Adrenal gland (tissue), 12 donors: Measurements from ENCODE around the gene HORMAD2. TPM values are rescaled to one million over a fixed set of nuclear protein-coding genes. Genes with fewer than 3 reads are reported as not detected.

ENCODE experiments used
- DNase-seq, 7 donors: peaks; one replicate each; pipeline ENCODE4 v3.0.0-alpha.2; 2019 to 2020
- H3K27ac ChIP-seq, 5 donors: fragments of 200-600 bp; sonication (generic) in 4 of 5; 1 replicate in 3 of 5; 2 replicates in 2 of 5; pipeline versions ENCODE4 v1.5.1 to v1.8.0; 2016 to 2020; ENCODE audit warnings: mild to moderate bottlenecking in 1 of 5
- H3K27me3 ChIP-seq: fragments of 200-600 bp; 2 replicates; pipeline ENCODE4 v1.8.0; 2021
- H3K36me3 ChIP-seq, 2 donors: fragments of 200-600 bp; replicated peaks in 1 of 2; 1 replicate in 1 of 2; 2 replicates in 1 of 2; pipeline versions ENCODE4 v1.5.1 to v1.8.0; 2018 to 2022
- H3K4me1 ChIP-seq, 2 donors: fragments of 200-600 bp; replicated peaks in 1 of 2; 1 replicate in 1 of 2; 2 replicates in 1 of 2; pipeline versions ENCODE4 v1.5.1 to v1.8.0; 2018 to 2021
- H3K4me3 ChIP-seq, 4 donors: fragments of 200-600 bp; sonication (generic) in 3 of 4; one replicate each; pipeline ENCODE4 v1.5.1; 2016 to 2018
- H3K9me3 ChIP-seq, 3 donors: fragments of 200-600 bp; sonication (generic) in 1 of 3; replicated peaks in 1 of 3; 1 replicate in 2 of 3; 2 replicates in 1 of 3; pipeline versions ENCODE4 v1.5.1 to v1.8.0; 2016 to 2021
- POLR2A ChIP-seq, 2 donors: fragments of 450-650 bp; IDR thresholded peaks; one replicate each; pipeline ENCODE4 v1.6.1; 2017; ENCODE audit warnings: antibody characterized with exemption in 2 of 2, mild to moderate bottlenecking in 2 of 2, moderate library complexity in 1 of 2
- WGBS, 4 donors: extraction: QIAGEN DNeasy Blood & Tissue Kit in 2 of 4; methylation state at CpG; one replicate each; pipeline versions ENCODE4 v1.1.5 to v1.1.7; 2013 to 2017; 5-methylcytosine and 5-hydroxymethylcytosine counted together
- intact Hi-C, 2 donors: fragments of 100-400 bp; cut with DNase I; formaldehyde crosslinking; loops; one replicate each; pipeline versions ENCODE4 v1.14.1 to v1.15.0; 2022 to 2023
- polyA plus RNA-seq, 3 donors: library from polyadenylated mRNA; stranded (reverse); fragments of 200-250 nt in 2 of 3; fragments of 350-450 nt in 1 of 3; fragmentation: Illumina TruSeq in 1 of 3; extraction: RNeasy Lipid Tissue Mini Kit (QIAGEN cat#74804) in 1 of 3; gene quantifications; one replicate each; pipeline ENCODE4 v1.2.3, GENCODE V29; 2013 to 2014
- total RNA-seq, 9 donors: library from RNA; depleted of rRNA in 4 of 9; stranded (reverse); fragments of >200 nt in 4 of 9; fragments of 120-200 nt in 1 of 9; fragmentation: NEBNext Ultra II Directional in 1 of 9; extraction: Animal tissue kit (Norgen Biotek cat#: 25700) in 1 of 9; gene quantifications; one replicate each; pipeline versions ENCODE4 v1.1.0 to v1.2.4, GENCODE V29; 2013 to 2023
- TF ChIP-seq, protein P1 (sequence below), 6 experiments: fragments of 450-650 bp in 4 of 6; fragments of 200-600 bp in 2 of 6; sonication (generic) in 1 of 6; IDR thresholded peaks; 1 replicate in 5 of 6; 2 replicates in 1 of 6; pipeline versions ENCODE4 v1.5.1 to v1.8.0; 2016 to 2021; ENCODE audit warnings: antibody characterized with exemption in 6 of 6, mild to moderate bottlenecking in 2 of 6, moderate library complexity in 1 of 6
- donor health status: healthy with polysubstance abuse.
- donor health status: Bipolar disorder and iron deficiency.
- donor health status: DM: yes; HTN: yes; CAD: no.
- donor health status: DM: no; HTN: no; CAD: no.
- donor health status: DM: no; HTN: no; CAD: no.
- donor health status: DM: yes; HTN: yes; CAD: no.

The HORMAD2 gene
- total and polyA plus RNA-seq, 12 donors, result not detected

DNA sequence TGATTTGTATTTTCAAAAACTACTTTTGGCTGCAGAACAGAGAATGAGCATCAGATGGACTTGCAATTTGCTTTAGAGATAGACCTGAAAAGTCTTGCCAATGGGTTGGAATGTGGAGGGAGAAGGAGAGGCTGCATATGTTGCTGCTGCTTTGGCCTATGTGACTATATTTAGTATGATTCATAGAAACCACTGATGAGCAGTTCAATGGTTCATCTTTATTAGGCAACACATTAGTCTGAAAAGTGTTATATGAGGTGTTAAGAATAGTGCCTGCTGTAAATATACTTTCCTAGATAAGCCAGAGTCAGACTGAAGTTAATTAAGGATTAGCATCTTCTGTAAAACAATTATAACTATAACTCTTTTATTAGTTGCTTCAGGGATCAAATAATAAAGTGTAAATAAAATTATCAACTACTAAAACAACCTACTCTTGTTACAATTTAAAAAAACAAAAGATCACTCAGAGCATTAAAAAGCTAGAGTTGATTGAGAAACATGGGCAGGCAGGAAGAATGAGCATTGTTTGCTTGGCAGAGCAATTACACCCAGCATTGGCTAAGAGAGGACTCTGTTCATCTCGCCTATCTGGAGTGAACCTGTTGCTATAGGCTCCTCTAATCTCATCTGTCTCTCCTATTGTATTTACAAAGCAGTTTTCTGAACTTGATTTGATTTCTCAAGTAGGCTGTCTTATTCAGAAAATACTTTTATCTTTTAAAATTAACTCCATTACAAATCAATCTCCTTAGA, 36.3 kb downstream of the HORMAD2 start:
- TF ChIP-seq, protein P1, sequence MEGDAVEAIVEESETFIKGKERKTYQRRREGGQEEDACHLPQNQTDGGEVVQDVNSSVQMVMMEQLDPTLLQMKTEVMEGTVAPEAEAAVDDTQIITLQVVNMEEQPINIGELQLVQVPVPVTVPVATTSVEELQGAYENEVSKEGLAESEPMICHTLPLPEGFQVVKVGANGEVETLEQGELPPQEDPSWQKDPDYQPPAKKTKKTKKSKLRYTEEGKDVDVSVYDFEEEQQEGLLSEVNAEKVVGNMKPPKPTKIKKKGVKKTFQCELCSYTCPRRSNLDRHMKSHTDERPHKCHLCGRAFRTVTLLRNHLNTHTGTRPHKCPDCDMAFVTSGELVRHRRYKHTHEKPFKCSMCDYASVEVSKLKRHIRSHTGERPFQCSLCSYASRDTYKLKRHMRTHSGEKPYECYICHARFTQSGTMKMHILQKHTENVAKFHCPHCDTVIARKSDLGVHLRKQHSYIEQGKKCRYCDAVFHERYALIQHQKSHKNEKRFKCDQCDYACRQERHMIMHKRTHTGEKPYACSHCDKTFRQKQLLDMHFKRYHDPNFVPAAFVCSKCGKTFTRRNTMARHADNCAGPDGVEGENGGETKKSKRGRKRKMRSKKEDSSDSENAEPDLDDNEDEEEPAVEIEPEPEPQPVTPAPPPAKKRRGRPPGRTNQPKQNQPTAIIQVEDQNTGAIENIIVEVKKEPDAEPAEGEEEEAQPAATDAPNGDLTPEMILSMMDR (IDR thresholded peaks at IDR 0.05), result no peak
- Histone ChIP-seq H3K4me1 (no peaks in the 10 kb centered on the region), H3K36me3 (no peaks in the 10 kb centered on the region), H3K9me3 (no peaks in the 10 kb centered on the region), H3K27ac (no peak overlapping the region), H3K4me3 (no peak overlapping the region), H3K27me3 (peaks cover 11% of the 10 kb centered on the region)
- WGBS, 4 donors, result 83 to 95% (median 90%) methylated on average over 1 of the region's 1 CpG
- DNase-seq, result no peak
- intact Hi-C loops, result no loop called here

DNA sequence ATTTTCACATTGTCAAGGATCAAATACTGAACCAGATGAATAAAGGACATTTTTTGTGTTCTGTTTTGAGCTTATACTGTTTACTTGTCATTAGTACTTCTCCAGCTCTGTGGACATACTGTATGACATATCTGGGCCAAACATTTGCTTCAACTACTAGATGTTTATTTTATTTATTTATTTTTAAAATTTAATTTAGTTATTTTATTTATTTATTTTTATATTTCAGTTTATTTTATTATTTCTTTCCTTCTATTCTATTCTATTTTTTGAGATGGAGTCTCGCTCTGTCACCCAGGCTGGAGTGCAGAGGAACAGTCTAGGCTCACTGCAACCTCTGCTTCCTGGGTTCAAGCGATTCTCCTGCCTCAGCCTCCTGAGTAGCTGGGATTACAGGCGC, 37.0 kb downstream of the HORMAD2 start:
- H3K9me3 ChIP-seq, result no peaks in the 10 kb centered on the region
- H3K27ac ChIP-seq, result no peak overlapping the region
- no peaks in the 10 kb centered on the region for H3K36me3 ChIP-seq
- DNase-seq, result no peak
- no peak overlapping the region for H3K4me3 ChIP-seq
- WGBS, 4 donors, result 93 to 100% (median 95%) methylated on average over 3 of the region's 3 CpGs
- intact Hi-C loops, result no loop called here
- no peaks in the 10 kb centered on the region for H3K4me1 ChIP-seq
- peaks cover 11% of the 10 kb centered on the region for H3K27me3 ChIP-seq
- TF ChIP-seq, protein P1 (IDR thresholded peaks at IDR 0.05), result no peak
- no peak for TF ChIP-seq POLR2A (IDR thresholded peaks at IDR 0.05)

DNA sequence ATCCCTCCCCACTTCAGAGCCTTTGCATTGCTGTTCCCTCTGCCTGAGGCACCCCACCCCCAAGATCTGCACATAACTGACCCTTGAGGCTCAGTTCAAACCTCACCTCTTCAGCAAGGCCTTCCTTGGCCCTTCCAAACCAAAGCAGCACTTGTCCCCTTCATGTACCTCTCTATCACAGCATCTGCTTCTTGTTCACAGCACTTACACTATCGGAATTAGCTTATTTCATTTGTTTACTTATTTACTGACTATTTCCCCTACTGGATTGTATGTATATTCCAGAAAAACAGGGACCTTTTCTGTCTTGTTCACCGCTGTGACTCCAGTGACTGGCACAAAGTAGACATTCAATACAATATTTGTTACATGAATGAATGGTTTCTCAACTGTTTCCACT, 38.0 kb downstream of the HORMAD2 start:
- Histone ChIP-seq H3K4me3 (no peak overlapping the region), H3K27ac (no peak overlapping the region), H3K36me3 (no peaks in the 10 kb centered on the region), H3K9me3 (no peaks in the 10 kb centered on the region), H3K4me1 (no peaks in the 10 kb centered on the region), H3K27me3 (peaks cover 11% of the 10 kb centered on the region)
- TF ChIP-seq, protein P1 (IDR thresholded peaks at IDR 0.05), result no peak
- TF ChIP-seq POLR2A (IDR thresholded peaks at IDR 0.05), result no peak
- DNase-seq, result no peak
- intact Hi-C loops, result no loop called here
- WGBS, 4 donors, result 90 to 98% (median 94%) methylated on average over 2 of the region's 2 CpGs

DNA sequence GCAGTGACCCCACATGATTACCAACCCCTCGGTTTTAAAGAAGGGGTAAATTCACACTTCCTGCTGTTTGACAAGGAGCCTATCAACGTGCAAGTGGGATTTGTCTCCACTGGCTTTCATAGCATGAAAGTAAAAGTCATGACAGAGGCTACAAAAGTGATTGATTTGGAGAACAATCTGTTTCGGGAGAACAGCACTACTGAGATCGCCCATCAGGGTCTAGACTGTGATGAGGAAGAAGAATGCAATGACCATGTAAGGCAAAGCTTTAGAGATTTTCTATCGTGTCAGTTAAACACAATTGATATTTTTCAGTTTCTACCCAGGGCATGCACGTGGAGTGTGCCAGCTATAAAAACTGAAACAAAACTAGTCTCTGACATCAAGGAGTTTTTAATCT, 41.7 kb downstream of the HORMAD2 start:
- Histone ChIP-seq H3K4me3 (no peak overlapping the region), H3K9me3 (no peaks in the 10 kb centered on the region), H3K4me1 (no peaks in the 10 kb centered on the region), H3K36me3 (no peaks in the 10 kb centered on the region), H3K27ac (no peak overlapping the region), H3K27me3 (peaks cover 11% of the 10 kb centered on the region)
- TF ChIP-seq, protein P1 (IDR thresholded peaks at IDR 0.05), result no peak
- no peak for TF ChIP-seq POLR2A (IDR thresholded peaks at IDR 0.05)
- 53 to 68% (median 58%) methylated on average over 6 of the region's 6 CpGs for WGBS, 4 donors
- DNase-seq, result no peak
- intact Hi-C loops, result no loop called here
